ENCODE measurements around the gene SOX12.

The SOX12 gene

DNA sequence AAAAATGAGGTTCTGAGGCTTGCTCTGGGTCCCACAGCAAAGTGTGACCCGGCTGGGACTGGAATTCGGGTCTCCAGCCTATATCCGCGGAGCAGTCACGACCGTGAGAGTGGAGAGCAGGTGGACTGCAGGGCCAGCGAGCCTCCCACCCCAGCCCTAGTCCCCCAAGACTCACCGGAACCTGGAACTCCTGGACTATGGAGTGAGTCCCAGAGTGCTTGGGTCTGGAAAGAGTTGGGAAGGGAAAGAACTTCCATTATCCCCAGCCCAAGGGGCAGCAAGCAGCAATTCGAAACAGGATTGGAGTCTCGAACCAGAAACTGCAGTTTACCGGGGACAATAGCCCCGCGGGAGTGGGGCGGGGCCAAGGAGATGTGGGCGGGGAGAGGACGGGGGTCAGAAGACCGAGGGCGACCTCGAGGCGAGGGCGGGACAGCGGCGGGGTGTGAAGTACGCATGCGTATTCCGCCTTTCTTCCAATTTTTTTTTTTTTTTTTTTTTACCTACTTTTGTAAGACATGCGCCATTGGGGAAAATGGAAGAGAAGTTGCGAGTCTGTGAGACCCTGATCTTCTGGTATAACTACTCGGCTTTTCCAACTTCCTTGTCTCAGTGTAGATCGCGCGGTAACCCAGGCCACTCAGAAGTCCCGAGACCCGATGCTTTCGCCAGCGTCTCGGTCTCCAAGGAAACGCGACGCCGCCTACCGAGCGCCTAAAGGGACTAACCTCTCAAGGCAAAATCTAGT, 35.1 kb upstream of the SOX12 start, which contains the start of gene C20orf96:
TSS of gene C20orf96 (minus strand) at position 667 of the 748 bp plus-strand sequence. CDS start at position 527, 140 bp downstream.
- Histone ChIP-seq H3K4me3 (ENCODE audit: low read length) (peak within 1 kb of the TSS; percentile 99), H3K9me3 (ENCODE audit: insufficient read depth, low read depth, low read length) (no peaks in the 10 kb centered on the region), H3K27ac (ENCODE audit: low read length) (peak within 1 kb of the TSS; percentile 72), H3K9ac (ENCODE audit: low read depth, low read length) (peak within 1 kb of the TSS; percentile 95), H3K36me3 (ENCODE audit: insufficient read depth, low read depth, low read length) (no peaks in the 10 kb centered on the region), H3K4me1 (ENCODE audit: insufficient read depth, low read length) (peaks cover 3% of the 10 kb centered on the region; the same call in 1 of the 2 replicates), H3K27me3 (ENCODE audit: insufficient read depth, low read length) (peaks cover 37% of the 10 kb centered on the region)

GRCh38 chr20:294602-295001, 30.8 kb upstream of the SOX12 start:
- Histone ChIP-seq H3K9me3 (ENCODE audit: insufficient read depth, low read depth, low read length) (no peaks in the 10 kb centered on the region), H3K4me3 (ENCODE audit: low read length) (no peak overlapping the region), H3K9ac (ENCODE audit: low read depth, low read length) (no peak overlapping the region), H3K27me3 (ENCODE audit: insufficient read depth, low read length) (peaks cover 53% of the 10 kb centered on the region), H3K36me3 (ENCODE audit: insufficient read depth, low read depth, low read length) (no peaks in the 10 kb centered on the region; the same call in 1 of the 2 replicates), H3K4me1 (ENCODE audit: insufficient read depth, low read length) (peaks cover 6% of the 10 kb centered on the region; the same call in 1 of the 2 replicates), H3K27ac (ENCODE audit: low read length) (no peak overlapping the region)

- peaks cover 53% of the 10 kb centered on the region for H3K27me3 ChIP-seq (ENCODE audit: insufficient read depth, low read length)
- peaks cover 3% of the 10 kb centered on the region; the same call in 1 of the 2 replicates for H3K36me3 ChIP-seq (ENCODE audit: insufficient read depth, low read depth, low read length)
- H3K9me3 ChIP-seq (ENCODE audit: insufficient read depth, low read depth, low read length) = no peaks in the 10 kb centered on the region
- no peak overlapping the region for H3K4me3 ChIP-seq (ENCODE audit: low read length)
- peaks cover 15% of the 10 kb centered on the region; the same call in 1 of the 2 replicates for H3K4me1 ChIP-seq (ENCODE audit: insufficient read depth, low read length)
- no peak overlapping the region for H3K27ac ChIP-seq (ENCODE audit: low read length)
- no peak overlapping the region for H3K9ac ChIP-seq (ENCODE audit: low read depth, low read length)
Measured at GRCh38 chr20:295804-296203, 29.5 kb upstream of the SOX12 start.

GRCh38 chr20:297098-297924, 28.0 kb upstream of the SOX12 start, which contains the start of gene ZCCHC3:
Gene ZCCHC3, plus strand, starts transcription at chr20:297570. Its CDS starts 17 bp downstream, at chr20:297587.
- Histone ChIP-seq H3K4me3 (ENCODE audit: low read length) (peak within 1 kb of the TSS; percentile 95), H3K9me3 (ENCODE audit: insufficient read depth, low read depth, low read length) (no peaks in the 10 kb centered on the region), H3K36me3 (ENCODE audit: insufficient read depth, low read depth, low read length) (peaks cover 3% of the 10 kb centered on the region; the same call in 1 of the 2 replicates), H3K9ac (ENCODE audit: low read depth, low read length) (peak within 1 kb of the TSS; percentile 96), H3K27me3 (ENCODE audit: insufficient read depth, low read length) (peaks cover 38% of the 10 kb centered on the region), H3K4me1 (ENCODE audit: insufficient read depth, low read length) (peaks cover 25% of the 10 kb centered on the region; the same call in 1 of the 2 replicates), H3K27ac (ENCODE audit: low read length) (peak within 1 kb of the TSS; percentile 74)

GRCh38 chr20:297925-298775, 27.2 kb upstream of the SOX12 start:
- peak overlapping the region; percentile 74 for H3K27ac ChIP-seq (ENCODE audit: low read length)
- H3K9me3 ChIP-seq (ENCODE audit: insufficient read depth, low read depth, low read length) = no peaks in the 10 kb centered on the region
- H3K4me1 ChIP-seq (ENCODE audit: insufficient read depth, low read length) = peaks cover 30% of the 10 kb centered on the region; the same call in 1 of the 2 replicates
- peak overlapping the region; percentile 96 for H3K9ac ChIP-seq (ENCODE audit: low read depth, low read length)
- peaks cover 32% of the 10 kb centered on the region for H3K27me3 ChIP-seq (ENCODE audit: insufficient read depth, low read length)
- H3K36me3 ChIP-seq (ENCODE audit: insufficient read depth, low read depth, low read length) = peaks cover 3% of the 10 kb centered on the region; the same call in 1 of the 2 replicates
- H3K4me3 ChIP-seq (ENCODE audit: low read length) = peak overlapping the region; percentile 95

DNA sequence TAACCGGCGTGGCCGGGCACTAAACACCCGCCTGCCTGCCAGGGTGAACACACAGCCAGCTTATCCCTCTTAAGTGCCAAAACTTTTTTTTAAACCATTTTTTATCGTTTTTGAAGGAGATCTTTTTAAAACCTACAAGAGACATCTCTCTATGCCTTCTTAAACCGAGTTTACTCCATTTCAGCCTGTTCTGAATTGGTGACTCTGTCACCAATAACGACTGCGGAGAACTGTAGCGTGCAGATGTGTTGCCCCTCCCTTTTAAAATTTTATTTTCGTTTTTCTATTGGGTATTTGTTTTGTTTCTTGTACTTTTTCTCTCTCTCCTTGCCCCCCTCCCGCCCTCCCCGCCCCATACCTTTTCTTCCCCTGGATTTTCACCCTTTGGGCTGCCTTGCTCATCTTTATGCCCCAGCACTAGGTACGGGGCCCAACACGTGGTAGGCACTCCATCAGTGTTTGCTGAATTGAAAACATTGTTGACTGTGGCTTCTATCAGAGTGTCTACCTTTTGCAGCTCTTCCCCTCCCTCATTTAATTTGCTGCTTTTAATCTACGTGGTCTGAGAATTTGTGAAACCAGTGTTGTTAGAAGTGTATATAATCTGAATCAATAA, 26.5 kb upstream of the SOX12 start:
- Histone ChIP-seq H3K9me3 (ENCODE audit: insufficient read depth, low read depth, low read length) (no peaks in the 10 kb centered on the region), H3K27ac (ENCODE audit: low read length) (no peak overlapping the region), H3K4me3 (ENCODE audit: low read length) (peak overlapping the region; percentile 95), H3K9ac (ENCODE audit: low read depth, low read length) (peak overlapping the region; percentile 96; the same call in 1 of the 2 replicates), H3K27me3 (ENCODE audit: insufficient read depth, low read length) (peaks cover 26% of the 10 kb centered on the region), H3K36me3 (ENCODE audit: insufficient read depth, low read depth, low read length) (peaks cover 3% of the 10 kb centered on the region; the same call in 1 of the 2 replicates), H3K4me1 (ENCODE audit: insufficient read depth, low read length) (peaks cover 30% of the 10 kb centered on the region; the same call in 1 of the 2 replicates)

GRCh38 chr20:300345-300990, 24.9 kb upstream of the SOX12 start:
- Histone ChIP-seq H3K4me1 (ENCODE audit: insufficient read depth, low read length) (peaks cover 30% of the 10 kb centered on the region; the same call in 1 of the 2 replicates), H3K27ac (ENCODE audit: low read length) (peak overlapping the region; percentile 75), H3K4me3 (ENCODE audit: low read length) (peak overlapping the region; percentile 95), H3K9me3 (ENCODE audit: insufficient read depth, low read depth, low read length) (no peaks in the 10 kb centered on the region), H3K9ac (ENCODE audit: low read depth, low read length) (peak overlapping the region; percentile 96; the same call in 1 of the 2 replicates), H3K27me3 (ENCODE audit: insufficient read depth, low read length) (peaks cover 13% of the 10 kb centered on the region), H3K36me3 (ENCODE audit: insufficient read depth, low read depth, low read length) (peaks cover 3% of the 10 kb centered on the region; the same call in 1 of the 2 replicates)

GRCh38 chr20:301886-302848, 23.2 kb upstream of the SOX12 start:
- no peaks in the 10 kb centered on the region for H3K27me3 ChIP-seq (ENCODE audit: insufficient read depth, low read length)
- H3K4me3 ChIP-seq (ENCODE audit: low read length) = peak overlapping the region; percentile 41; the same call in 1 of the 2 replicates
- H3K9me3 ChIP-seq (ENCODE audit: insufficient read depth, low read depth, low read length) = no peaks in the 10 kb centered on the region
- peak overlapping the region; percentile 96; the same call in 1 of the 2 replicates for H3K9ac ChIP-seq (ENCODE audit: low read depth, low read length)
- H3K4me1 ChIP-seq (ENCODE audit: insufficient read depth, low read length) = peaks cover 30% of the 10 kb centered on the region; the same call in 1 of the 2 replicates
- H3K27ac ChIP-seq (ENCODE audit: low read length) = peak overlapping the region; percentile 75
- peaks cover 3% of the 10 kb centered on the region; the same call in 1 of the 2 replicates for H3K36me3 ChIP-seq (ENCODE audit: insufficient read depth, low read depth, low read length)

DNA sequence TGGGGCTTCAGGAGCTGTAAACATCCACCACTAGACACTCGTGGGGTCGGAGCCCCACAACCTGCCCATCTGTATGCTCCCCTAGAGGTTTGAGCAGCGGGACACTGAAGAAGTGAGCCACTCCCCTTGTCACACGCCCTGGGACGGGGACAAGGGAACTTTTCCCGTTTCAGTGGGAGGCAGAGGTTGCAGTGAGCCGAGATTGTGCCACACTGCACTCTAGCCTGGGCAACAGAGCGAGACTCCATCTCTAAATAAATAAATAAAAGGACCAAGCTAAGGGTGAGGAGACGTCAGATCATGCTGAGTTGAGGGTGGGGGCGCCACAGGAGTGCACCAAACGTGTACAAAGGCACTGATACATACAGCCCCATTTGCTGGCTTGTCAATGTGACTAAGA, 19.6 kb upstream of the SOX12 start:
- no peaks in the 10 kb centered on the region for H3K27me3 ChIP-seq (ENCODE audit: insufficient read depth, low read length)
- peaks cover 28% of the 10 kb centered on the region; the same call in 1 of the 2 replicates for H3K4me1 ChIP-seq (ENCODE audit: insufficient read depth, low read length)
- no peaks in the 10 kb centered on the region for H3K9me3 ChIP-seq (ENCODE audit: insufficient read depth, low read depth, low read length)
- H3K27ac ChIP-seq (ENCODE audit: low read length) = no peak overlapping the region
- no peak overlapping the region for H3K9ac ChIP-seq (ENCODE audit: low read depth, low read length)
- H3K4me3 ChIP-seq (ENCODE audit: low read length) = no peak overlapping the region
- no peaks in the 10 kb centered on the region for H3K36me3 ChIP-seq (ENCODE audit: insufficient read depth, low read depth, low read length)

Data from iPS-20b (cell line).